Esophagus squamous epithelium (tissue), 5 donors: Measurements from ENCODE around the gene ARID3A. TPM values are rescaled to one million over a fixed set of nuclear protein-coding genes. Genes with fewer than 3 reads are reported as not detected.
A peak's percentile ranks its signal among the peaks of the same experiment; 100 is the strongest.

Experiments used
- DNase-seq: peaks from one replicate; lab custom pipeline; 2025; lab: John Stamatoyannopoulos, UW
- H3K27ac ChIP-seq, 4 donors: fragments of 200-600 bp; sonication (generic); one replicate each; pipeline ENCODE4 v1.5.1; 2016 to 2019; ENCODE audit warnings: mild to moderate bottlenecking in 1 of 4
- H3K27me3 ChIP-seq, 4 donors: fragments of 200-600 bp; sonication (generic); 1 replicate in 3 of 4; 2 replicates in 1 of 4; pipeline versions ENCODE4 v1.5.1 to v1.6.0; 2017 to 2021; ENCODE audit warnings: antibody characterized with exemption in 1 of 4
- H3K36me3 ChIP-seq, 3 donors: fragments of 200-600 bp; sonication (generic); one replicate each; pipeline ENCODE4 v1.5.1; 2016 to 2019
- H3K4me1 ChIP-seq, 3 donors: fragments of 200-600 bp; sonication (generic); one replicate each; pipeline ENCODE4 v1.5.1; 2017 to 2019
- H3K4me3 ChIP-seq, 4 donors: fragments of 200-600 bp; sonication (generic); 1 replicate in 3 of 4; 2 replicates in 1 of 4; pipeline ENCODE4 v1.5.1; 2016 to 2019; ENCODE audit warnings: mild to moderate bottlenecking in 2 of 4, moderate library complexity in 1 of 4
- H3K9me3 ChIP-seq, 3 donors: fragments of 200-600 bp; sonication (generic); one replicate each; pipeline ENCODE4 v1.5.1; 2016 to 2019
- POLR2A ChIP-seq, 4 donors: fragments of 450-650 bp; IDR thresholded peaks; one replicate each; pipeline ENCODE4 v1.6.1; 2017; ENCODE audit warnings: antibody characterized with exemption in 4 of 4, mild to moderate bottlenecking in 4 of 4, moderate library complexity in 3 of 4
- WGBS, 2 donors: methylation state at CpG; one replicate each; pipeline ENCODE4 v1.1.5; 2018; 5-methylcytosine and 5-hydroxymethylcytosine counted together
- intact Hi-C: fragments of 100-400 bp; cut with DNase I; formaldehyde crosslinking; loops from one replicate; pipeline ENCODE4 v1.15.0; 2022
- total RNA-seq, 4 donors: library from RNA; depleted of rRNA; stranded (reverse); fragments of >200 nt; gene quantifications; one replicate each; pipeline ENCODE4 v1.1.0, GENCODE V29; 2016
- TF ChIP-seq, protein P1 (sequence below), 6 experiments: fragments of 450-650 bp in 4 of 6; fragments of 200-600 bp in 2 of 6; sonication (generic) in 2 of 6; IDR thresholded peaks; one replicate each; pipeline ENCODE4 v1.5.1; 2016 to 2019; ENCODE audit warnings: antibody characterized with exemption in 6 of 6, mild to moderate bottlenecking in 4 of 6, moderate library complexity in 4 of 6
- donor health status: DM: yes; HTN: yes; CAD: no.

The ARID3A gene
- total RNA-seq, 4 donors from 2014 or later: 3.0 to 6.6 (median 4.7) TPM

DNA sequence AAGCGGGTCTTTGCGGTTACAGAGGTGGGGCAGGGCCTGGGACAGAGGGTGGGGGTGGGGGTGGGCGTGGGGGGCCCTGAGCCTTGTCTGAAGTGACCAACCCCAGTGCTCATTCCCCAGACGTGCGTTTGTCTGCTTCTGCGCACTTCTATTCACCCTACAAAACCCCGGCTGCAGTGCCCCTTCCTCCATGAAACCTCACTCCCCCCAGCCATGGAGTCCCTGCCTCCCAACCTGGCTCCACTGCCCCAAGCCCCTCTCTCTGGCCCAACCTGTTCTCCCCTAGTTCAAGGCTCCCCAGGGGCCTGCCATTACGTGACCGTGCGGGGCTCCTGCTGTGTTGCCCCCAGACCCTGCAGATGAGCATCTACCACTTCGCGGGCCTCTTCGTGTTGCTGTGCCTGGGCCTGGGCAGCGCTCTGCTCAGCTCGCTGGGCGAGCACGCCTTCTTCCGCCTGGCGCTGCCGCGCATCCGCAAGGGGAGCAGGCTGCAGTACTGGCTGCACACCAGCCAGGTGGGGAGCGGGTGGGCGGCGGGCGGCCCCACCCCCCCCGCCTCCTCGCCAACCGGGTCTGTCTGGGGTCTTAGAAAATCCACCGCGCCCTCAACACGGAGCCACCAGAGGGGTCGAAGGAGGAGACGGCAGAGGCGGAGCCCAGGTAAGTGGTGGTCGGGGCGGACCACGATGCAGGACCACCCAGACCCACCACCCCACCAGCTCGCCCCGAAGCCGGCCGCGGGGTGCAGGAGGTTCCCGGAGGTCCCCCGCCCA is 82.6 kb downstream of the ARID3A start:
- intact Hi-C loops: no loop called here
- no peak for TF ChIP-seq POLR2A (IDR thresholded peaks at IDR 0.05)
- TF ChIP-seq, protein P1, sequence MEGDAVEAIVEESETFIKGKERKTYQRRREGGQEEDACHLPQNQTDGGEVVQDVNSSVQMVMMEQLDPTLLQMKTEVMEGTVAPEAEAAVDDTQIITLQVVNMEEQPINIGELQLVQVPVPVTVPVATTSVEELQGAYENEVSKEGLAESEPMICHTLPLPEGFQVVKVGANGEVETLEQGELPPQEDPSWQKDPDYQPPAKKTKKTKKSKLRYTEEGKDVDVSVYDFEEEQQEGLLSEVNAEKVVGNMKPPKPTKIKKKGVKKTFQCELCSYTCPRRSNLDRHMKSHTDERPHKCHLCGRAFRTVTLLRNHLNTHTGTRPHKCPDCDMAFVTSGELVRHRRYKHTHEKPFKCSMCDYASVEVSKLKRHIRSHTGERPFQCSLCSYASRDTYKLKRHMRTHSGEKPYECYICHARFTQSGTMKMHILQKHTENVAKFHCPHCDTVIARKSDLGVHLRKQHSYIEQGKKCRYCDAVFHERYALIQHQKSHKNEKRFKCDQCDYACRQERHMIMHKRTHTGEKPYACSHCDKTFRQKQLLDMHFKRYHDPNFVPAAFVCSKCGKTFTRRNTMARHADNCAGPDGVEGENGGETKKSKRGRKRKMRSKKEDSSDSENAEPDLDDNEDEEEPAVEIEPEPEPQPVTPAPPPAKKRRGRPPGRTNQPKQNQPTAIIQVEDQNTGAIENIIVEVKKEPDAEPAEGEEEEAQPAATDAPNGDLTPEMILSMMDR (IDR thresholded peaks at IDR 0.05): no peak
- Histone ChIP-seq H3K27me3 (peaks cover 0 to 14% (median 0%) of the 10 kb centered on the region in 4 donors), H3K9me3 (no peaks in the 10 kb centered on the region), H3K36me3 (peaks cover 34 to 54% (median 38%) of the 10 kb centered on the region in 3 donors), H3K4me3 (peak overlapping the region in 2 of 4 donors; percentile 2 to 28), H3K4me1 (peaks cover 0 to 17% (median 0%) of the 10 kb centered on the region in 3 donors), H3K27ac (peak overlapping the region in 3 of 4 donors; percentile 39 to 75 (median 65))
- WGBS, 2 donors: 89 to 93% methylated on average over 8 to 18 of the region's 45 CpGs
- no peak for DNase-seq

DNA sequence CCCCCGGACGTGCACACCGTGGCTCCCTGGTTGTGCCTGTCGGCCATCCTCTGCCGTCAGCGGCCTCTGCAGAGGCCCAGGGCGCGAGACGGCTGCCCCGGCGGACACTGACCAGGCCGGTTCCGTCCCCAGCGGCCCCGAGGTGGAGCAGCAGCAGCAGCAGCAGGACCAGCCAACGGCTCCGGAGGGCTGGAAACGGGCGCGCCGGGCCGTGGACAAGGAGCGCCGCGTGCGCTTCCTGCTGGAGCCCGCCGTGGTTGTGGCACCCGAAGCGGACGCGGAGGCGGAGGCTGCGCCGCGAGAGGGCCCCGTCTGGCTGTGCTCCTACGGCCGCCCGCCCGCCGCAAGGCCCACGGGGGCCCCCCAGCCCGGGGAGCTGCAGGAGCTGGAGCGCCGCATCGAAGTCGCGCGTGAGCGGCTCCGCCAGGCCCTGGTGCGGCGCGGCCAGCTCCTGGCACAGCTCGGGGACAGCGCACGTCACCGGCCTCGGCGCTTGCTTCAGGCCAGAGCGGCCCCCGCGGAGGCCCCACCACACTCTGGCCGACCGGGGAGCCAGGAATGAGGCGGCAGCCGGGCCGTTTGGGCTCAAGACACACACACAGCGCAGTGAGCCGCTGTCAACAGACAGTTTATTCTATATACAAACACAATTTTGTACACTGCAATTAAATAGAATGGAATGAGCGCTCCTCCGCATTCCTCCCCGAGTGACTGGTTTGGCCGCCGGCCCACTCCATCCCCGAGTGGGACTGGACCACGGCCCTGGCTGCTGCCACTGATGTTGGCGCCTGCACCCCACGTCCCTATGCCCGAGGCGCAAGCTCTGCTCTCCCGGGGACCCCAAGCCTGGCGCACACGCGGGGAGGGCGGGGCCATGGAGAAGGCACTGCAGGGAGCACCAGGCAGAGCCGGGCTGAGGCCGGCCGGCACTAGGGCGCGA is 83.5 kb downstream of the ARID3A start:
- Histone ChIP-seq H3K4me3 (peak overlapping the region in 2 of 4 donors; percentile 2 to 28), H3K27ac (peak overlapping the region; percentile 39 to 75 (median 57)), H3K27me3 (peaks cover 0 to 8% (median 0%) of the 10 kb centered on the region in 4 donors), H3K36me3 (peaks cover 43 to 62% (median 45%) of the 10 kb centered on the region in 3 donors), H3K4me1 (peaks cover 0 to 25% (median 0%) of the 10 kb centered on the region in 3 donors), H3K9me3 (no peaks in the 10 kb centered on the region)
- 81 to 92% methylated on average over 4 to 7 of the region's 92 CpGs for WGBS, 2 donors
- TF ChIP-seq, protein P1 (IDR thresholded peaks at IDR 0.05): no peak
- no peak for TF ChIP-seq POLR2A (IDR thresholded peaks at IDR 0.05)
- DNase-seq: no peak
- intact Hi-C loops: no loop called here

DNA sequence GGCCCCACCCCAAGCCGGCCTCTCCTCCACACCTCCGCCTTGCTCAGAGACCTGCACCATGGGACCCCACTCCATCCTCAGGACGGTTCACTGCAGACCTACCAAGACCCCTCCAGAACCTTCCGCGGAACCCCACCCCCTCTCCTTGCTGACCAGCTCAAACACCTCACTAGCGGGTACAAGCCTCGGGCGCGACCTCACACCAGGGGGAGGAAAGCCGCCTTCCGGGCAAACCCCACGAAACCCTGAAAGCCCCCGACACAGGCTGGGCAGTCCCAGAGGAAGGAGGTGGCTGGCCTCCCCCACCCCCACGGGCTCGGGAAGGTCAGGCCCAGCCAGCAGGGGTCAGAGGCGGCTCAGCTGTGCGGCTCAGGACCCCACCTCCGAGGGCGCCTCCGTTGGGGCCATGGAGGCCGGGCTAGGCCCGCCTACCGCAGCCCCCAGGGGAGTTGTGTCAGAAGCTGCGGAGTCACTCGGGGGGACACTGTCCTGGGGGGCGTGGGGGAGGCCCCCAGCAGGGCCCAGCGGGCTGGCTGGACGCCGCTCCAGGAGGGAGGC is 84.2 kb downstream of the ARID3A start:
- H3K36me3 ChIP-seq: peaks cover 44 to 70% (median 45%) of the 10 kb centered on the region in 3 donors
- TF ChIP-seq, protein P1 (IDR thresholded peaks at IDR 0.05): no peak
- TF ChIP-seq POLR2A (IDR thresholded peaks at IDR 0.05): no peak
- no peaks in the 10 kb centered on the region for H3K9me3 ChIP-seq
- whole genome bisulfite sequencing, 2 donors: no CpG with 5 or more reads among the region's 29 CpGs
- intact Hi-C loops: no loop called here
- no peak overlapping the region for H3K4me3 ChIP-seq
- H3K27me3 ChIP-seq: peaks cover 0 to under 1% (median 0%) of the 10 kb centered on the region in 4 donors
- H3K27ac ChIP-seq: peak overlapping the region in 3 of 4 donors; percentile 49 to 75 (median 65)
- peaks cover 5 to 33% (median 5%) of the 10 kb centered on the region in 3 donors for H3K4me1 ChIP-seq
- no peak for DNase-seq

DNA sequence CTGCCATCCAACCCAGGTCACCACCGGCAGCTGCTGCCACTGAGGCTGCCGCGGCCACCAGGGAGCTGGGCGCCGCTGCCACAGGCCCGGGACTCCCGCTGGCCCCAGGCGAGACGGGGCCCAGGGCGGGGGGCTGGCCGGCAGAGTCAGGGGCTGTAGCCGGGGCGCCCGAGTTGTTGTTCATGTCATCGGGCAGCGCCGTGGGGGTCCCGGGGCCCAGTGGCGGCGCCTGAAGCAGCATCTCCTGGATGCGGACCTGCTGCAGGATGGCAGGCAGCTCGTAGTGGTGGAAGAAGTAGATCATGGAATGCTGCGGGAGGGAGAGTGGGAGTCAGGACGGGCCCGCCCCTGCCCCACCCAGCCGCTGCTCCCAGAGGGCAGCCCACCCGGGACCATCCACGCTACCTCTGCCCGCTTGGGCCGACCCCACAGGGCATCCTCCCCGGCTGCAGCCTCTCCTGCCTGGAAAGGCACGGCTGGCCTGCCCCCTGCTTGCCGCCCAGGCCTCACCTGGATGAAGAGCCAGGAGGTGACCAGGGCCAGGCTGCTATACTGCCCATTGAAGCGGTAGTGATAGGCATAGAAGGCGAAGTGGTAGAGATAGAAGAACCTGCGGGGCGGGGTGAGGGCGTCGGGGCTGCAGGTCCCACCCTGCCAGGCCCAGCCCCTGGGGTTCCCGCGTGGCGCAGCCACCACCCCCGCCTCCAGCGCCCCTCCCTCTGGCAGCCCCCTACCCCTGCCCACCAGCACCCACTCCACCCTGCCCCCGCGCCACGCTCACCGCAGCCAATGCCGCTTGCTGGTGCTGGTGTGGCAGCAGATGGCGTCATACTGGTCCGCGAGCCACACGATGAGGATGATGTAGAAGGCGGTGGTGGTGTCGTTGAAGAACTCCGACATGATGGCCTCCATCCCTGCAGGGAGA is 85.0 kb downstream of the ARID3A start:
- WGBS, 2 donors: 73 to 97% methylated on average over 3 to 4 of the region's 56 CpGs
- Histone ChIP-seq H3K27ac (peak overlapping the region in 1 of 4 donors; percentile 75), H3K4me1 (peaks cover 12 to 41% (median 13%) of the 10 kb centered on the region in 3 donors), H3K36me3 (peaks cover 44 to 74% (median 45%) of the 10 kb centered on the region in 3 donors), H3K9me3 (no peaks in the 10 kb centered on the region), H3K27me3 (no peaks in the 10 kb centered on the region), H3K4me3 (no peak overlapping the region)
- TF ChIP-seq, protein P1 (IDR thresholded peaks at IDR 0.05): no peak
- no peak for TF ChIP-seq POLR2A (IDR thresholded peaks at IDR 0.05)
- DNase-seq: no peak
- intact Hi-C loops: no loop called here
